ENCODE results near the gene CD300LB.

Gene CD300LB

GRCh38 chr17:74549343-74549742 is 18.1 kb upstream of the CD300LB start:
- no peak for DNase-seq (ENCODE audit: low spot score)

GRCh38 chr17:74547736-74548135 is 16.5 kb upstream of the CD300LB start:
- no peak for DNase-seq (ENCODE audit: low spot score)

- DNase-seq (ENCODE audit: low spot score) = no peak
Measured at GRCh38 chr17:74547264-74547663, 16.0 kb upstream of the CD300LB start.

GRCh38 chr17:74546586-74546985 is 15.3 kb upstream of the CD300LB start:
- no peak for DNase-seq (ENCODE audit: low spot score)

GRCh38 chr17:74545843-74546230 is 14.6 kb upstream of the CD300LB start, which contains the start of gene CD300C:
Gene CD300C, minus strand, starts transcription at chr17:74546115. Its CDS starts 333 bp downstream, at chr17:74545782.
- no peak for DNase-seq (ENCODE audit: low spot score)

GRCh38 chr17:74544991-74545842 is 13.9 kb upstream of the CD300LB start:
- no peak for DNase-seq (ENCODE audit: low spot score)

GRCh38 chr17:74543891-74544760 is 12.9 kb upstream of the CD300LB start:
- no peak for DNase-seq (ENCODE audit: low spot score)

- no peak for DNase-seq (ENCODE audit: low spot score)
Measured at GRCh38 chr17:74543406-74543805, 12.1 kb upstream of the CD300LB start.

- DNase-seq (ENCODE audit: low spot score) = no peak
Measured at GRCh38 chr17:74542727-74543383, 11.6 kb upstream of the CD300LB start.

GRCh38 chr17:74542166-74542565 is 10.9 kb upstream of the CD300LB start:
- DNase-seq (ENCODE audit: low spot score) = no peak

- no peak for DNase-seq (ENCODE audit: low spot score)
Measured at GRCh38 chr17:74541176-74542111, 10.2 kb upstream of the CD300LB start.

- DNase-seq (ENCODE audit: low spot score) = no peak
Measured at GRCh38 chr17:74539281-74539820, 8.1 kb upstream of the CD300LB start.

GRCh38 chr17:74536890-74537289 is 5.6 kb upstream of the CD300LB start:
- DNase-seq (ENCODE audit: low spot score) = no peak

- DNase-seq (ENCODE audit: low spot score) = peak; percentile 64
Measured at GRCh38 chr17:74532115-74532514, 840 bp upstream of the CD300LB start.

GRCh38 chr17:74530831-74531150 is 484 bp downstream of the CD300LB start:
- no peak for DNase-seq (ENCODE audit: low spot score)

- no peak for DNase-seq (ENCODE audit: low spot score)
Measured at GRCh38 chr17:74529243-74529642, 2.0 kb downstream of the CD300LB start.

- peak; percentile 54 for DNase-seq (ENCODE audit: low spot score)
Measured at GRCh38 chr17:74528491-74529199, 2.6 kb downstream of the CD300LB start.

- no peak for DNase-seq (ENCODE audit: low spot score)
Measured at GRCh38 chr17:74527756-74528155, 3.5 kb downstream of the CD300LB start.

- DNase-seq (ENCODE audit: low spot score) = no peak
Measured at GRCh38 chr17:74527081-74527480, 4.2 kb downstream of the CD300LB start.

- no peak for DNase-seq (ENCODE audit: low spot score)
Measured at GRCh38 chr17:74526681-74527080, 4.6 kb downstream of the CD300LB start.
